Measurements from ENCODE around the gene LMX1B. TPM values are rescaled to one million over a fixed set of nuclear protein-coding genes. Genes with fewer than 3 reads are reported as not detected.

Gene LMX1B
- total and polyA plus RNA-seq, 7 donors, result 0.01 to 0.26 (median 0.08) TPM; not detected in 1

- TF ChIP-seq CTCF (IDR thresholded peaks at IDR 0.05), result no peak
- no peak for ATAC-seq
- H3K36me3 ChIP-seq (ENCODE audit: insufficient read depth in 1 of 2, low read depth in 1 of 2), result no peaks in the 10 kb centered on the region
Measured at GRCh38 chr9:126595982-126596381, 17.7 kb upstream of the LMX1B start.

GRCh38 chr9:126599047-126599650 lies 14.6 kb upstream of the LMX1B start:
- no peaks in the 10 kb centered on the region for H3K9me3 ChIP-seq
- 52 to 60% (median 58%) methylated on average over 11 of the region's 11 CpGs for WGBS, 3 donors
- no peak for TF ChIP-seq CTCF (IDR thresholded peaks at IDR 0.05)
- no peak overlapping the region for H3K27ac ChIP-seq
- H3K36me3 ChIP-seq (ENCODE audit: insufficient read depth in 1 of 2, low read depth in 1 of 2), result no peaks in the 10 kb centered on the region
- intact Hi-C loops (cut with DNase I), result no loop called here
- H3K4me3 ChIP-seq, result no peak overlapping the region
- peaks cover 0 to 25% (median 2%) of the 10 kb centered on the region in 3 donors for H3K27me3 ChIP-seq (ENCODE audit: insufficient read depth in 3 of 3, low read length in 2 of 3)
- ATAC-seq (no peak), DNase-seq (no peak)
- no peaks in the 10 kb centered on the region for H3K4me1 ChIP-seq

More at GRCh38 chr9:126595982-126596381, 17.7 kb upstream of the LMX1B start:
- 94 to 95% (median 95%) methylated on average over 2 of the region's 2 CpGs for WGBS, 3 donors
- Histone ChIP-seq H3K4me3 (no peak overlapping the region), H3K9me3 (no peaks in the 10 kb centered on the region), H3K27me3 (ENCODE audit: insufficient read depth in 3 of 3, low read length in 2 of 3) (peaks cover 0 to 20% (median 2%) of the 10 kb centered on the region in 3 donors), H3K27ac (no peak overlapping the region), H3K4me1 (no peaks in the 10 kb centered on the region)
- intact Hi-C loops (cut with DNase I), result no loop called here
- no peak for DNase-seq

- DNase-seq (peak in 1 of 2 donors; percentile 48), ATAC-seq (no peak)
- peaks cover 0 to 17% (median 7%) of the 10 kb centered on the region in 3 donors for H3K27me3 ChIP-seq (ENCODE audit: insufficient read depth in 3 of 3, low read length in 2 of 3)
- no peak for TF ChIP-seq CTCF (IDR thresholded peaks at IDR 0.05)
- no peak overlapping the region for H3K27ac ChIP-seq
- intact Hi-C loops (cut with DNase I), result no loop called here
- no peaks in the 10 kb centered on the region for H3K36me3 ChIP-seq (ENCODE audit: insufficient read depth in 1 of 2, low read depth in 1 of 2)
- H3K9me3 ChIP-seq, result no peaks in the 10 kb centered on the region
- WGBS, 3 donors, result 70 to 75% (median 72%) methylated on average over 17 of the region's 17 CpGs
- no peaks in the 10 kb centered on the region for H3K4me1 ChIP-seq
- H3K4me3 ChIP-seq, result no peak overlapping the region
Measured at GRCh38 chr9:126604059-126605055, 9.4 kb upstream of the LMX1B start.

GRCh38 chr9:126605792-126606482 lies 7.8 kb upstream of the LMX1B start:
- no peak for ATAC-seq
- 70 to 75% (median 71%) methylated on average over 12 of the region's 12 CpGs for WGBS, 3 donors
- intact Hi-C loops (cut with DNase I), result no loop called here

More at GRCh38 chr9:126605792-126606482, 7.8 kb upstream of the LMX1B start:
- no peak for DNase-seq
- Histone ChIP-seq H3K4me1 (no peaks in the 10 kb centered on the region), H3K36me3 (ENCODE audit: insufficient read depth in 1 of 2, low read depth in 1 of 2) (no peaks in the 10 kb centered on the region), H3K4me3 (no peak overlapping the region), H3K9me3 (no peaks in the 10 kb centered on the region), H3K27ac (no peak overlapping the region), H3K27me3 (ENCODE audit: insufficient read depth in 3 of 3, low read length in 2 of 3) (peaks cover 0 to 32% (median 7%) of the 10 kb centered on the region in 3 donors)
- TF ChIP-seq CTCF (IDR thresholded peaks at IDR 0.05), result no peak
